GM21723 (cell line): ENCODE measurements around the gene STX18.

Source experiments
- ATAC-seq: cut with Tn5 transposase; IDR thresholded peaks from one replicate; pipeline ENCODE4 v1.9.1; 2021; ENCODE audit warnings: mild to moderate bottlenecking, moderate library complexity; ENCODE audit not compliant: unreplicated experiment

The STX18 gene

GRCh38 chr4:4408576-4409335, 133.1 kb downstream of the STX18 start:
- no peak for ATAC-seq

GRCh38 chr4:4408132-4408523, 133.7 kb downstream of the STX18 start:
- ATAC-seq, result no peak

DNA sequence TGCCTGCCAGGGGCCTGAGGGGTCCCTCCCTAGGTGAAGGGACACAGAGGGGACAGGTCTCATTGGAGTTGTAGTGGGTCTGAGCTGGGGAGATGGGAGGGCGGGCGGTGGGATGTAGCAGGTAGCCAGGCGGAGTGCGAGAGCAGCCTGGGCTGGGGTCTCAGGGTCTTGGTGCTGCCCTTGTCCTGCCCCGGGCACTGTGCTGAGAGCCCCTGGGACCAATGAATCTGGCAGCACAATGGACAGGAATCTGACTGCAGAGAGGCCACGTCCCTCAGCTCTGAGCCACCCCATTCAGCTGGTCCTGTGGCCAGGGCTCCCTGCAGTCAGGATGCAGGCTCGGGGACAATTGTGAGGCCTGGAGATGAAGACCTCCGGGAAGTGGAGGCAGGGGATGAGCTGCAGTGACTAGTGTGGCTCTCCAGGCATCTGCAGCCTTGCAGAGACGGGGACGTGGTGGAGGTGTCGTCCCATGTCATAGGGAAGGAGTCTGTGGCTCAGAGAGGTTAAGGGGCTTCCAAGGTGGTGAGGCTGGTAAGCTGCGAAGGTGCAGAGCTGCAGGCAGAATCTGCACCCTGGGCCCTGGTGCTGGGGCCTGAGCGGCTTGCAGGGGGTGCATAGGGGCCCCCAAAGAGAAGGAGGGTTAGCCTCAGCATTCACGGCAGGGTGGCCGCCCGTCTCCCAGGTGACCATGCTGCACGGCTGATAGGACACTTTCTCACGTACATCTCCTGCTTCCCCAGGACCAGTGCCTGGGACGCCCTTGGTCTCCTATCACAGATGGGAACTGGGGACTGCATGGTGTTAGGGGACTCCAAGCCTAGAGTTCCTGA, 134.3 kb downstream of the STX18 start:
- no peak for ATAC-seq

- no peak for ATAC-seq
Observed at GRCh38 chr4:4406455-4407298, 135.2 kb downstream of the STX18 start.

GRCh38 chr4:4405358-4405962, 136.4 kb downstream of the STX18 start:
- no peak for ATAC-seq

GRCh38 chr4:4402966-4403365, 138.9 kb downstream of the STX18 start:
- ATAC-seq, result no peak

DNA sequence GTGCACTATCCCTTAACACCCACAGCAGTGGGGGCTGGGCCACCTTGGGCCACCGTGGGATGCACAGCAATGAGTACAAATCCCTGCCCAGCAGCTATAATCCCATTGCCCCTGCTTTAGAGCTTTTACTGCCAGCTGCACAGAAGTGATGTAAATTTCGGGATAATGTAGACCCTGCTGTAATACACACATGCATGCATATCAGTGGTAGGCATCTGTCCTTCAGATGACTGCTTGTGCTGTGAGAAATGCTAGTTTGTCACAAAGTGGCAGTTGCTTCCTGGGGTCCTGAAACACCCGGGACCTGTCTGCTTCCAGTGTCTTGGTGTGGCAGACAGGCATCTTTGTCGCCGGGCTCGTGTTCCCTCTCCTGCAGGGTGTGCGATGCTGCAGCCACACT, 140.8 kb downstream of the STX18 start:
- ATAC-seq, result no peak

DNA sequence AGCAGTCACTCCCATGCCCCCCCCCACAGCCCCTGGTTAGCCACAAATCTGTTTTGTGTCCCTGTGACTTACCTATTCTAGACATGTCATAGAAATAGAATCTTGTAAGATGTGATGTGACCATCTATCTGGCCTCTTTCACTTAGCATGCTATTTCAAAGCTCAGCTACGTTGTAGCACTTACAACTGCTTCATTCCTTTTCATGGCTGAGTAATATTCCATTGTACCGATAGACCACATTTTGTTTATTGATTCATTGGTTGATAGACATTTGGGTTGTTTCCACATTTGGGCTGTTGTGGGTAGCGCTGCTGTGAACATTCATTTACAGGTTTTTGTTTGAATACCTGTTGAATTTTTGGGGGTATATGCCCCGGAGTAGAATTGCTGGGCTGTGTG, 143.4 kb downstream of the STX18 start:
- no peak for ATAC-seq

GRCh38 chr4:4397441-4397819, 144.4 kb downstream of the STX18 start:
- no peak for ATAC-seq

DNA sequence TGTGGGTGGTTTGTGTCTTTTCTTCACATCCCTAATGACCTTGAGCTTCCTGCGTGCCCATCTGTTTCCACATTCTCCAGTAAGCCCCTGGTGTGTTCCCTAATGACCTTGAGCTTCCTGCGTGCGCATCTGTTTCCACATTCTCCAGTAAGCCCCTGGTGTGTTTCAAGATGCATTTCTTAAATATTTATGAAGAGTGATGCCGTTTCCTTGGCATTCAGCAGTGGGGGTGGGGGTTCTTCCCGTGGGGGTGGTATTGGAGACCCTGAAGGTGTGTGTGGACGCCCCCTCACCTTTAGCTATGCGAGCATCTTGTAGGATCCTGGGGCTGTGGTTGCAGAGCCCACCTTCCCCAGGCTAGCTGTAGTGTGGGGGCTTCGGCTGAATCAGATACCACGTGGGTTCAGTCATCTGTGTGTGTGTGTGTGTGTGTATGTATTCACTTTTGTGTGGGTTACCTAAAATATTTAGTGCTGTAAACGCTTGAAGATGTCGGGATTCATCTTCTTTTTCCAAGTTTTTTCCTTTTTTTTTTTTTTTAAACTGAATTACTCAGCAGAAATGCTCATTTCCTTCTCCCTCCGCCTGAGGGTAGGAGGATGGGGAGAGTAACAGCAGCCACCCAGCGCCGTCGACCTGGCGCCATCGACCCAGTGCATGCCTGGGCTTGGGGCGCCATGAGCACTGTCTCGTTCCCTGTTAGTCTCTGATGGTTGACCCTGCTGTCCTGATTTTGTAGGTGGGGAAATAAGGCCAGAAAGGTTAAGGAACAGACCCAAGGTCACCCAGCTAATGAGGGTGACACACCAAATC, 145.0 kb downstream of the STX18 start:
- no peak for ATAC-seq

GRCh38 chr4:4395849-4396627, 145.8 kb downstream of the STX18 start:
- ATAC-seq, result peak; percentile 84

GRCh38 chr4:4395371-4395770, 146.5 kb downstream of the STX18 start:
- no peak for ATAC-seq

GRCh38 chr4:4394644-4395043, 147.2 kb downstream of the STX18 start:
- ATAC-seq, result no peak

GRCh38 chr4:4392501-4393183, 149.2 kb downstream of the STX18 start:
- no peak for ATAC-seq

DNA sequence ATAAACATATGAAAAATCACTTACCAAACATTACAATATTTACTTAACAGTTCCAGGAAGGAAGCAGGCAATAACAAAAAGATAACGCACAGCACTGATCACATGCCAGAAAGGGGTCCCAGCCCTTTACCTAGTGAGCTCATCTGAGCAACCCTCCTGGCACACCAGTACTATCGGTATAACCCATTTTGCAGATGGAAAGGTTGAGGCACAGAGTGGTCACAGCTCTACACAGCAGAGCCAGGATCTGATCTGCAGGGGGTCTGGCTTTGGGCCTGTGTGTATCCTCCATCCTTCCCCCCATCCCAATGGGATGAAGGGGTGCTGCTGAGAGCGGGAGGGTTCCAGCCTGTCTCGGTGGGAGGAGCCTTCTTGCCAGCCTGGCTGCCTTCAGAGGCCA, 150.0 kb downstream of the STX18 start:
- no peak for ATAC-seq

DNA sequence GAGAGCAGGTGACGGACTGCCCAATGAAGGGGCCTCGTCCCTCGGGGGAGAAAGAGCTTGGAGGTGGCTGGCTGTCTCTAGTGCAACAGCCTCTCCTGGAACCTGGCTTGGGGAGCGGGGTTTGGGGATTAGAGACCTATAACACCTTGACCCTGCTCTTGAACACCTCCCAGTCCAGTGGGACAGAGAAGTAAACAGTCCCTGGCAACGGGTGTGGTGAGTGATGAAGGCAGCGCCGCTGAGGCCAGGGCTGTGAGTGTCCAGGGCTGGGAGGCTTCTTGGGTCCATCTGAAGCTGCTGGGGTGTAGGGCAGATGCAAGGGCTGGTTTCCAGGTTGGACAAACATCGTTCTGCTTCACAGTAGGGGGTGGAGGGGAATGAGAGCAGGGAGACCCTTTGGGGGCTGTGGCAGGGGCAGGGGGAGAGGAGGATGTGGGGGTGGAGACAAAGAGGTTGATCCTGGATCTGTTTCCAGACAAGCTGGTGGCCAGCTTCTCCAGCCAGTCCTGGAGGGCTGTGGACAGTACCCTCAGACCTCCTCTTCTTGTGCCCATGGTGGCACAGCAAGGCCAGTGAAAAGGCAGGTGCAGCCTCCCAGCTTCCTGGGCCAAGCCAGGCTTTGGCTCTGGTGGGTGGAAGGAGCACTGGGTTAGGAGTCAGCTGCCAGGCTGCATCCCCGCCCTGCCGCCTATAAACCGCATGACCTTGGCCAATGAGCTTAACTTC, 151.2 kb downstream of the STX18 start:
- no peak for ATAC-seq

- ATAC-seq, result no peak
Observed at GRCh38 chr4:4390046-4390445, 151.8 kb downstream of the STX18 start.
